ENCODE measurements around the gene ANTXR1.

- TF ChIP-seq CTCF (conservative IDR thresholded peaks at IDR 0.05 in 1 of 2, IDR thresholded peaks at IDR 0.05 in 1 of 2; ENCODE audit: low read depth in 1 of 2, low read length in 2 of 2) = no peak
- no peak for TF ChIP-seq EZH2 (IDR thresholded peaks at IDR 0.05; ENCODE audit: low read length, missing control alignments)
These were observed 230.7 kb downstream of the ANTXR1 start for GRCh38 chr2:69243652-69244051.
